ENCODE results near the gene ITGAV.

DNA sequence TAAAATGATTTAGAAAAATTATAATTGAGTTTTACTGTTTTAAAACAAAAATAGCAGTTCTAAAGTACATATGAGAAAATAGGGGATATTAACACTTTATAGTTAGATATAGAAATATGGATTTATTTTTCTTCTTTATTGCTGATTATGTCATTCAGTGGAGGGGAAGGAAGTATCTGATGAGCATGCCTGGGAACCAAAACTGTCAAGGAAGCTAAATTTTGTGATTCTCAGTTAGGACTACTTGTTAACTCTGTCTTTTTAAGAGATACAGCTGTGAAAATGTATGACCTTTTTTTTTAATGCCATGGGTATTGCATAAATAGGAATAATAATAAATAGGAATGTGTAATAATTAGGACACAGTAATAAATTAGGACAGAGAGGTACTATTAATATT, 44.8 kb downstream of the ITGAV start:
- TF ChIP-seq, protein P1, sequence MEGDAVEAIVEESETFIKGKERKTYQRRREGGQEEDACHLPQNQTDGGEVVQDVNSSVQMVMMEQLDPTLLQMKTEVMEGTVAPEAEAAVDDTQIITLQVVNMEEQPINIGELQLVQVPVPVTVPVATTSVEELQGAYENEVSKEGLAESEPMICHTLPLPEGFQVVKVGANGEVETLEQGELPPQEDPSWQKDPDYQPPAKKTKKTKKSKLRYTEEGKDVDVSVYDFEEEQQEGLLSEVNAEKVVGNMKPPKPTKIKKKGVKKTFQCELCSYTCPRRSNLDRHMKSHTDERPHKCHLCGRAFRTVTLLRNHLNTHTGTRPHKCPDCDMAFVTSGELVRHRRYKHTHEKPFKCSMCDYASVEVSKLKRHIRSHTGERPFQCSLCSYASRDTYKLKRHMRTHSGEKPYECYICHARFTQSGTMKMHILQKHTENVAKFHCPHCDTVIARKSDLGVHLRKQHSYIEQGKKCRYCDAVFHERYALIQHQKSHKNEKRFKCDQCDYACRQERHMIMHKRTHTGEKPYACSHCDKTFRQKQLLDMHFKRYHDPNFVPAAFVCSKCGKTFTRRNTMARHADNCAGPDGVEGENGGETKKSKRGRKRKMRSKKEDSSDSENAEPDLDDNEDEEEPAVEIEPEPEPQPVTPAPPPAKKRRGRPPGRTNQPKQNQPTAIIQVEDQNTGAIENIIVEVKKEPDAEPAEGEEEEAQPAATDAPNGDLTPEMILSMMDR (IDR thresholded peaks at IDR 0.05): no peak
- TF ChIP-seq POLR2A (IDR thresholded peaks at IDR 0.05) (no peak), POLR2AphosphoS5 (IDR thresholded peaks at IDR 0.05) (no peak)

All from gastroesophageal sphincter (tissue), 3 donors.